Esophagus squamous epithelium (tissue), 4 donors: ENCODE measurements around the gene TMEM150C.

ENCODE experiments used
- POLR2A ChIP-seq, 4 donors: fragments of 450-650 bp; IDR thresholded peaks; one replicate each; pipeline ENCODE4 v1.6.1; 2017; ENCODE audit warnings: antibody characterized with exemption in 4 of 4, mild to moderate bottlenecking in 4 of 4, moderate library complexity in 3 of 4
- TF ChIP-seq, protein P1 (sequence below), 6 experiments: fragments of 450-650 bp in 4 of 6; fragments of 200-600 bp in 2 of 6; sonication (generic) in 2 of 6; IDR thresholded peaks; one replicate each; pipeline ENCODE4 v1.5.1; 2016 to 2019; ENCODE audit warnings: antibody characterized with exemption in 6 of 6, mild to moderate bottlenecking in 4 of 6, moderate library complexity in 4 of 6

GRCh38 chr4:82481506-82481840 lies 80.3 kb downstream of the TMEM150C start:
- TF ChIP-seq, protein P1, sequence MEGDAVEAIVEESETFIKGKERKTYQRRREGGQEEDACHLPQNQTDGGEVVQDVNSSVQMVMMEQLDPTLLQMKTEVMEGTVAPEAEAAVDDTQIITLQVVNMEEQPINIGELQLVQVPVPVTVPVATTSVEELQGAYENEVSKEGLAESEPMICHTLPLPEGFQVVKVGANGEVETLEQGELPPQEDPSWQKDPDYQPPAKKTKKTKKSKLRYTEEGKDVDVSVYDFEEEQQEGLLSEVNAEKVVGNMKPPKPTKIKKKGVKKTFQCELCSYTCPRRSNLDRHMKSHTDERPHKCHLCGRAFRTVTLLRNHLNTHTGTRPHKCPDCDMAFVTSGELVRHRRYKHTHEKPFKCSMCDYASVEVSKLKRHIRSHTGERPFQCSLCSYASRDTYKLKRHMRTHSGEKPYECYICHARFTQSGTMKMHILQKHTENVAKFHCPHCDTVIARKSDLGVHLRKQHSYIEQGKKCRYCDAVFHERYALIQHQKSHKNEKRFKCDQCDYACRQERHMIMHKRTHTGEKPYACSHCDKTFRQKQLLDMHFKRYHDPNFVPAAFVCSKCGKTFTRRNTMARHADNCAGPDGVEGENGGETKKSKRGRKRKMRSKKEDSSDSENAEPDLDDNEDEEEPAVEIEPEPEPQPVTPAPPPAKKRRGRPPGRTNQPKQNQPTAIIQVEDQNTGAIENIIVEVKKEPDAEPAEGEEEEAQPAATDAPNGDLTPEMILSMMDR (IDR thresholded peaks at IDR 0.05): no peak
- TF ChIP-seq POLR2A (IDR thresholded peaks at IDR 0.05): no peak
